GM19193 (cell line): ENCODE measurements around the gene RNF115.

Experiments used
- POLR2A ChIP-seq: IDR thresholded peaks from 4 replicates; pipeline ENCODE4 v1.6.1; 2011; ENCODE audit not compliant: insufficient read depth, insufficient read length; ENCODE audit errors: extremely low read depth

RNF115 gene

GRCh38 chr1:145740269-145740668, 83.6 kb downstream of the RNF115 start:
- TF ChIP-seq POLR2A = no peak

GRCh38 chr1:145736191-145736590, 87.7 kb downstream of the RNF115 start:
- no peak for TF ChIP-seq POLR2A

GRCh38 chr1:145730900-145731299, 93.0 kb downstream of the RNF115 start:
- TF ChIP-seq POLR2A = no peak

- TF ChIP-seq POLR2A = no peak
These were observed 93.4 kb downstream of the RNF115 start for GRCh38 chr1:145730467-145730866.

GRCh38 chr1:145729666-145730436, 94.0 kb downstream of the RNF115 start:
- TF ChIP-seq POLR2A = no peak

GRCh38 chr1:145729196-145729595, 94.7 kb downstream of the RNF115 start:
- no peak for TF ChIP-seq POLR2A

GRCh38 chr1:145720878-145721671, 102.8 kb downstream of the RNF115 start:
- TF ChIP-seq POLR2A = no peak

- no peak for TF ChIP-seq POLR2A
These were observed 103.4 kb downstream of the RNF115 start for GRCh38 chr1:145720556-145720877.

GRCh38 chr1:145719230-145720079, 104.4 kb downstream of the RNF115 start, which contains the start of gene CD160:
TSS of gene CD160 (plus strand) at chr1:145719499. CDS start at chr1:145728328, 8,829 bp downstream.
- TF ChIP-seq POLR2A = no peak

GRCh38 chr1:145717833-145718232, 106.1 kb downstream of the RNF115 start:
- no peak for TF ChIP-seq POLR2A

- TF ChIP-seq POLR2A = no peak
These were observed 107.1 kb downstream of the RNF115 start for GRCh38 chr1:145716641-145717345.

- no peak for TF ChIP-seq POLR2A
These were observed 109.3 kb downstream of the RNF115 start for GRCh38 chr1:145714524-145715111.

- TF ChIP-seq POLR2A = no peak
These were observed 112.7 kb downstream of the RNF115 start for GRCh38 chr1:145711213-145711651.
